IPS-NIHi7 (cell line): ENCODE measurements around the gene TDP1.
A peak's percentile ranks its signal among the peaks of the same experiment; 100 is the strongest.

Experiments
- DNase-seq: peaks from one replicate; pipeline ENCODE4 v3.0.0; 2012; ENCODE audit warnings: mixed read lengths; ENCODE audit errors: extremely low spot score

The TDP1 gene

GRCh38 chr14:89955745-89956660 lies at the start of gene TDP1:
Gene TDP1, plus strand, starts transcription at chr14:89955927. Its CDS starts 7,188 bp downstream, at chr14:89963115.
- peak; percentile 95 for DNase-seq

GRCh38 chr14:89906000-89906399 lies 49.7 kb upstream of the TDP1 start:
- no peak for DNase-seq

DNA sequence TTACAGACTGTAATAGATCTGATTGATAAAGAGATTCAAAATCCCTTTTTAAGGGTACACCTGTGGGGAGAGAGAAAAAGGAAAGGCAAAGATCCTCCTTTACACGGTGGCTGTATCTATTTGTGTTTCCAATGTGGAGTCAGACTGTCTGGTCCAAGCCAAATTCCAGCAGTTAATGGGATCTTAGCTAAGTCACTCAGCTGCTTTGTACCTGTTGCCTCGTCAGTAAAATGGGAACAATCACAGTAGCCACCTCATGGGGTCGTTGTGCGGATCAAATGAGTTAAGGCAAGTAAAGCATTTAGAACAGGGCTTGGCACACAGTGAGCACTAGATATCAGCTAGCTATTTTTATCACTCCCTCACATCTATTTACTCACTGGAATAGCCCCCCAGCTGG lies 48.1 kb upstream of the TDP1 start:
- no peak for DNase-seq

DNA sequence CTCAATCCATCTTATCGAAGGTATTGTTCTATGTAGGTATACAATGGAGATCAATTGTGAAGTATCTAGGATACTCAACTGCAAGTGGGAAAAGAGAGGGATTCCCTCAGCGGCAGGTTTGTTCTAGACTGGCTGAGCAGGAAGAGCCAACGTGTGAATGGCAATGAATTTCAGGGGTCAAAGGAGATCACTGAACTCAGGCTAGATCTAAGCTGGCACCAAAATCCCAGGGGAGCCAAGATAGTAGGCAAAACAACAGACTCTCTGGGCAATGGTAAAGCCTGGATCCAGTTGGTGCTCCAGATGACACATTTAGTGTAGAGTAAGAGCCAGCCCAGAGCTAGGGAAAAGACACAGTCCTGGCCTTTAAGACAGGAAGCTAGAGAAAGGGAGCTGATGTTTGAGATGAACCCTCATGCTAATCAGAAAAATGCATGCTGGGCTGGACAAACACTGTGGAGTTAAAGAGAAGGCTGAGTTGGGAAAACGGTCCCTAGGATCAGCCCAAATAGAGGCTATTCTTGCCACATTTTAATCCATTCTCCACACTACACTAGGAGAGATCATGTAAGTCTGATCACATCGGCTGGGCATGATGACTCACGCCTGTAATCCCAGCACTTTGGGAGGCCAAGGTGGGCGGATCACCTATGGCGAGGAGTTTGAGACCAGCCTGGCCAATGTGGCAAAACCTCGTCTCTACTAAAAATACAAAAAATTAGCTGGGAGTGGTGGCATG lies 46.8 kb upstream of the TDP1 start:
- no peak for DNase-seq

- no peak for DNase-seq
Measured at GRCh38 chr14:89909586-89909985, 46.1 kb upstream of the TDP1 start.

GRCh38 chr14:89910691-89911009 lies 45.1 kb upstream of the TDP1 start:
- DNase-seq, result no peak

DNA sequence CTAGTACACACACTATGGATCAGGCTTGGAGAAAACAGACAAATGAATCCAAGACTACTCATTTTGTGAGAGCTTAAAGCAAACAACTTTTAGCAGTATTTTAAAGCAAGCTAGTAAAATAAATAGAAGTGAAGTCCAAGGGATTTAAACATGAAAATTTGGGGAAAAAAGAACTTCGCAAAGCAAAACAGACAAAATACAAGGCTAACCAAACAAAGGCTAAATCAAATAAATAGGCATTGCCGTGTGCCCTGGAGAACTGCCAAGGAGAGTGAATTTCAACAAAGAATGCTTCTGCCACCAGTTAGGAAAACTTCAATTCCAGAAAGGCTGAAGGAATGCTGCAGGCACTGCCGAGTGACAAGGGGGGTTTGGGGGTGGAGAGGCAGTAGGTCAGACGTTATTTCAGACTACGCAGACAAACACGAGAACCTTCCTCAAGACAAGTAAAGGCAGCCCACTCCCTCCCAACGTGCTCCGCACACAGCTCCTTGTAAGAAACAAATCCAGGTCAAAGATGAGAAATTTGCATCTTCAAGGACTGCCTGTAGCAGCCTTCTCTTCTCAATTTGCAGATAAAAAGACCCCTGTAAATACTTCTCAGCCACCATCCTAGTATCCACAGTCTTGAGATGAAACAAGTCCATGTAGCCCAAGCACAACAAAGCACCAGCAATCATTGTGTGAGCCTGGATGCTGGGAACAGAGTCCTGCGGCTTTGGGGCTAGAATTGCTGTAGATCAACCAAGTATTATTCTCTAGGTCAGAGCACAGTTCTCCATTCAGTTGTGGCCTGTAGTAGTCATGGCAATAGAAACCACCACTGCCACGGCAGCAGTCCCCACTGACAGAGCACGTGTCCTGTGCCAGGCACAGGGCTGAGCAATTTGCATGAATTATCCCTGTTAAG lies 44.5 kb upstream of the TDP1 start:
- DNase-seq, result peak; percentile 48

- no peak for DNase-seq
Measured at GRCh38 chr14:89912221-89912620, 43.5 kb upstream of the TDP1 start.

DNA sequence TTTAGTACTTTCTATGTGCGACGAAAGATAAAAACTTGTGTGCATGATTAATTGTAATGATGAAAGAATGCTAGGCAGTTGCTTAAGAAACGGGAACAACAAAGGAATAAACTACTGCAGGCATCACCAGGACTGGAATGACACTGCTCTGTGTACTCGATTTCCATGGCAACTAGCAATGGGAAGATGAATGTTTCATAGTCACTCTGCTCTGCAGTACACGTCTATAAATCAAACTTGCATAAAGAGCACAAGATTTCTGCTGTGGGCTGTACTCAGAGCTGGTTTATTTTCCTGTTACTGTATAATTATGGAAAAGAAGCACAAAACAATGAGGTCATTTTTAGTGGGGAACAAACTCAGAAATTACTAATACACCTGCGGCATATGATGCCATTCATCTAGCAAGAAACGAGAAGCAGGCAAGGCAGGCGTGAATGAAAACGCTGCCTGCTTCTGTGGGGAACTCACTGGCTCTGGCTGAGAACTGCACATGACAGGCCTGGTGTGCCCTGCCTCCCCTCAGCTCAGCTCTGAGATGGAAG lies 43.0 kb upstream of the TDP1 start:
- no peak for DNase-seq

- DNase-seq, result peak; percentile 56
Measured at GRCh38 chr14:89915114-89915878, 40.4 kb upstream of the TDP1 start.

DNA sequence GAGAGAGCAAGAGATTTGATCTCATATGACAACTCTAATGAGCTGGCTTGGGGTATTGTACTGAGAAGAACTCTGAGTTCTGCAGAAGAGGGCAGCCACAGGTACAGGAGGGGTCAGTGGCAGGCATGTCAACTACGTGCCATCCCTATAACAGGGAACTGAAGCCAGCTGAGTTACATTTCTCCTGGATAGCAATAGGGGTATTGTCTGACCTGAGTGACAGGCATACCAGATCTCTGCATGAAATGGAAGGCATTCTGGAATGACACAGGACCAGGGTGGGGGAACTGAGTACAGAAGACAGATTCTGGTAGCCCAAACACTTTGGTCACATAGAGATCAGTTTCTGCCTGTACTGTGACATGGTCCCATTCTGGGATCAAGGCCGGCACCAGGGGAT lies 37.0 kb upstream of the TDP1 start:
- no peak for DNase-seq

DNA sequence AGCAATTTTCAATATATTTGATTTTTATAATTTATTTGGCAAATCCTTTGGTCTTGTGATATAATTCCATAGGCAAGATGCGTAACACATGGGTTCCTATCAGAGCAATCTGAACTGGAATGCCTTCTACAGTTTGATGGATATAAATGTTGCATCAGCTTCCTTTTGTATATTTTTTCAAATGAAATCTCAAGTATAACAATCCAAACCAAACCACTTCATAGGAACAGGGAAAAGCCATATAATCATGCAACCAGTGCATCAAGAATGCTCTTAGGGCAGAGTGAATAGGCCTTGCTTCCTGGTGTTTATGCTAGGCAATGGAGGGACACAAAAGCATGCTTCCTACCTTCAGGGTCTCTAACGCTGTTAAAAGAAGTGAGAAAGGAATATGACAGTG lies 35.7 kb upstream of the TDP1 start:
- DNase-seq, result no peak

- DNase-seq, result no peak
Measured at GRCh38 chr14:89921346-89921745, 34.4 kb upstream of the TDP1 start.

DNA sequence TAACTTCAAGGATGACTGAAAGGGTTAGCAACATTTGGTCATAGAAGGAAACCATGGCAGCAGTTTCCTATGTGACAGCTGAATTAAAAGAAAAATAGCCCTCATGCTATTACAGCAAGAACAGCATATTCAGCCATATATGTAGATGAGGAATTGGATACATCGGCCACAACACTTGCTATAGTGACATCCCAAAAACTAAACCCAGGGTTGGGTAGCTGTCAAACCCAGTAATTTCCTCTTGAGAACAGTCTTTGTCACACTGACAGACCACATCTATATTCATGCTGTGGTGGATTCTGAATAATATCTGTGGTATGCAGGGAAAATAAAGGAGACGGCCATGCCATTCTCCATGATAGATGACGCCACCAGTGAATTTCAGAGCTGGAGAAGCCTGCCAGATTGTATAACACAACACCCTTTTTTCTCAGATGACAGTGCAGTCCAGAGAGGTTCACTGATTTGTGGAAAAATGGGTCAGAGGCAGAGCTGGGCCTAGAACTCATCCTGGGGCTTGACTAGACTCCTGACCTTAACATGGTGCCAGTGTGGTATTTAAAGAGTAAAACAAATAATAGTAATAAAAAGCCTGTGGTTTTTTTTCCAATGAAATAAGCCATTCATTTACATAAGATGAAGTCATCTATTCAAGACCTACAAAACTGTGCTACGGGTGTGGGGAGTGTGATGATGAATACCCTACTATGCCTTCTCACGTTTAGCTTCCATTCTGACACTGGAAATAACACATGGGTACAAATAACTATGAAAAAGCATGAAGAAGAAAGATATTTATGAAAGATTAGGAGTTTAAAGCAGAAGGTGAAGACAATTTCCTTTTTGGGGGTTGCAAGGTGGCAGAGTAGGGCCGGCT lies 33.5 kb upstream of the TDP1 start:
- no peak for DNase-seq

DNA sequence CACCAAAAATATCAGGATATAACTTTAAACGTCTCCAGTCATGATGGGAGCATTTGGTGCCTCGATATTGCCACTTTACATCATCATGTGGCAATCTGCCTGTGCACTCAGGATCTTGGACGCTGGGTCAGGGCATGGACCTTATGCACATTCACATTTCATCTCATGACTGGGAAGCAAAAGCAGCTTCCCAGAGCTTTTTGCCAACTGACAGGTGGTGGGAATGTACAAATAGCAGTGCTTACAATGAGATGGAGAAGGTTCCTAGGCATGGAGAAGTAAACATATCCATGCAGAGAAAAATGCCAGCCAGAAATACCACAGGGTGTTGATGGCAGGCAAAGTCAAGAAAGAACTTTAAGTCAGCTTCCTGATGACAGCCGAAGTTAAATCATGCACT lies 31.5 kb upstream of the TDP1 start:
- no peak for DNase-seq

DNA sequence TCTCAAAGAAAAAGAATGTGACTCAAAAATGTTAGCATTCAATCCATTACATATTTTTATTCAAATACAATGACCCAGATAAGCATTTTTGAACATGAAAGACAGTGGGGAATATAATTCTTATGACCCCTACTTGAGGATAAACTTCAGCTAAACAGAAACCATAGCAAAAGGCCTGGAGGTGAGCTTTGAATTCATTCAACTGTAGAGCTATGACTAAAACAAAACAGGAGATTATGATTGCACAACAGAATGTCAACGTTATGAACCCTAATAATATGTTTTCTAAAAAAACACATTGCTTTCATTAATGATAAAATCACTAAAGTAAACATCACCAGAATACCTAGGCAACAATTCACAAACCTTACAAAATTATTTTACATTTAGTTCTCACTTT lies 29.0 kb upstream of the TDP1 start:
- no peak for DNase-seq

GRCh38 chr14:89927186-89927865 lies 28.4 kb upstream of the TDP1 start:
- no peak for DNase-seq

- no peak for DNase-seq
Measured at GRCh38 chr14:89933002-89933401, 22.7 kb upstream of the TDP1 start.

GRCh38 chr14:89936654-89937185 lies 19.0 kb upstream of the TDP1 start:
- DNase-seq, result no peak
